ENCODE measurements around the gene TMOD3. TPM values are rescaled to one million over a fixed set of nuclear protein-coding genes. Genes with fewer than 3 reads are reported as not detected.
A peak's percentile ranks its signal among the peaks of the same experiment; 100 is the strongest.
"Not testable (repeated sequence)": the region's sequence is repeated elsewhere in the genome, so short reads cannot be mapped to it uniquely, and the experiment has no call there.

The TMOD3 gene
- total and polyA plus RNA-seq, 2 experiments from 2014 or later = 27.2 to 38.3 TPM

DNA sequence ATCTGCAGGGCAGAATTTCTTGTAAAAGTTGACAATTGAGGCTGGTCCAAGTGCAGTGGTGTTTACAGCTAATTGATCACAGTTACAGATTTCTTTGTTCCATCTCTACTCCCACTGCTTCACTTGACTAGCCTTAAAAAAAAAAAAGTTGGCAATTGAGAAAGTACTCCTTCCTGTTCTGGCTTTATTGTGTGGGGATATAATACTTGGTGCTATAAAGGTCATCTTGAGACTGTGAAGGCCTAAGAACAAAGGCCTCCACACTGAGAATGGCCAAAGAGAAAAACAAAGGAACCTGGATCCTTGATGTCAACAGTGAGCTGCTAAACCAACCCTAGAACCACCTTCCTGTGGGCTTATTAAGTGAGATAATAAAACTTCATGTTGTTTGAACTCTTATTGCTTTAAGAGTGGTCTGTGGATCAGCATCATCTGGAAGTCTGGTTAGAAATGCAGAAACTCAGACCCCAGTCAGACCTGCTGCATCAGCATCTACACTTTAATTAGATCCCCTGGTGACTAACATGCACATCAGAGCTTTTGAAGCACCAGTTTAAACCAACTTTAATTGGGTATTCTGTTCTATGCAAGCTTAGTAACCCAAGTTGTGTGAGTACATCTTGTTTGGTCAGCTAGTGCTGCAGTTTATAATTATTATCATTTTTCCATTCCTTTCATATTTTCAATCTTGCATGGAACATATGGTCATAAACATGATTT, 55.2 kb downstream of the TMOD3 start:
- Histone ChIP-seq H3K9me2 (replicated peaks; ENCODE audit: insufficient read depth) (no peaks in the 10 kb centered on the region), H3K4me3 (no peak overlapping the region), H3K9me3 (ENCODE audit: low read depth) (no peaks in the 10 kb centered on the region), H3K79me2 (peaks cover 38% of the 10 kb centered on the region), H3K4me1 (ENCODE audit: insufficient read depth) (peaks cover 4% of the 10 kb centered on the region), H3K27me3 (no peaks in the 10 kb centered on the region), H2AFZ (no peak overlapping the region), H3K36me3 (replicated peaks; ENCODE audit: insufficient read depth, low read depth) (no peaks in the 10 kb centered on the region), H4K20me1 (ENCODE audit: insufficient read depth, poor library complexity, severe bottlenecking) (peaks cover 7% of the 10 kb centered on the region), H3K4me2 (no peak overlapping the region), H3K27ac (no peak overlapping the region)
- TF ChIP-seq EZH2 (IDR thresholded peaks at IDR 0.05; ENCODE audit: borderline replicate concordance) (no peak), EZH2phosphoT487 (IDR thresholded peaks at IDR 0.05; ENCODE audit: low read depth, severe bottlenecking, unreplicated experiment) (no peak)
- DNase-seq (ENCODE audit: low spot score) = no peak

DNA sequence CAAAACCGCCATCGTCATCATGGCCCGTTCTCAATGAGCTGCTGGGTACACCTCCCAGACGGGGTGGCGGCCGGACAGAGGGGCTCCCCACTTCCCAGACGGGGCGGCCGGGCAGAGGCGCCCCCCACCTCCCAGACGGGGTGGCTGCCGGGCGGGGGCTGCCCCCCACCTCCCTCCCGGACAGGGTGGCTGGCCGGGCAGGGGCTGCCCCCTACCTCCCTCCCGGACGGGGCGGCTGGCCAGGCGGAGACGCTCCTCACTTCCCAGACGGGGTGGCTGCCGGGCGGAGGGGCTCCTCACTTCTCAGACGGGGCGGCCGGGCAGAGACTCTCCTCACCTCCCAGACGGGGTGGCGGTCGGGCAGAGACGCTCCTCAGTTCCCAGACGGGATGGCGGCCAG, 56.3 kb downstream of the TMOD3 start:
- H3K4me1 ChIP-seq (ENCODE audit: insufficient read depth); H3K9me2 ChIP-seq (replicated peaks; ENCODE audit: insufficient read depth); H3K27me3 ChIP-seq; H3K27ac ChIP-seq; H3K36me3 ChIP-seq (replicated peaks; ENCODE audit: insufficient read depth, low read depth); H3K4me2 ChIP-seq; DNase-seq (ENCODE audit: low spot score); H4K20me1 ChIP-seq (ENCODE audit: insufficient read depth, poor library complexity, severe bottlenecking); H3K9me3 ChIP-seq (ENCODE audit: low read depth); H3K4me3 ChIP-seq; H2AFZ ChIP-seq: not testable (repeated sequence)
- 100% methylated on average over 9 of the region's 32 CpGs for WGBS (ENCODE audit: low lambda C conversion rate, missing lambda C conversion rate)
- peaks cover 31% of the 10 kb centered on the region for H3K79me2 ChIP-seq

DNA sequence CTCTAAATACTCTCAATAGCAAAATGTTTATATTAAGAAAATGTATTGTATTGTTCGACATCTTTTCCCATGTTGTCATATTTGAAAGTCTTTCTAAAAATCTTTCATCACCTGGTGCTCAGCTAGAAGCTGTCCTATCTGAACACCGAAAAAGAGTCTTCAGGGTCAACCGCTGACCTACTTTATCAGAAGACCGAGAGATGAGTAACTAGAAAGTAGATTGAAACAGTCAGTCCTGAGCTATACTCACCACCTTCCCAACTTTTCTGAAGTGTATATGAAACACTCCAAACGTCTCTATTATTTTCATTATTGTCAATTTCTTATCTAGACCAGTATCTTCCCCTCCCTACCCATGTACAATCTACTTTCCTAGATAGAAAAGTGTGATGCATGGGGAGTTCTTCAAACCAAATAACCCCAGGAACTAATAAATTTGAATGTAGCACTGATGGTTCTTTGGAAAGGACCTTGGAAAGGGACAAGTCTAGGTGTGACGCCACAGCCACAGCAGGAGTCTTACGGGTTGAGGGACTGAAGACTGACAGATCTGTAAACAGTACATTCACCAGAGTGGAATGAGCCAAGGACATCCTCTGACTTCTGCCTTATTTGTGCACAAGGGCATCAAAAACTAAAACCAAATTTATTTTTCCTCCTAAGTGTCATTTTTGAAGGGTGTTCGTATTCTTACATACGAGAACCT, 58.6 kb downstream of the TMOD3 start:
- peaks cover 4% of the 10 kb centered on the region for H3K4me1 ChIP-seq (ENCODE audit: insufficient read depth)
- TF ChIP-seq EZH2 (IDR thresholded peaks at IDR 0.05; ENCODE audit: borderline replicate concordance) (no peak), EZH2phosphoT487 (IDR thresholded peaks at IDR 0.05; ENCODE audit: low read depth, severe bottlenecking, unreplicated experiment) (no peak)
- TF ChIP-seq, protein P1, sequence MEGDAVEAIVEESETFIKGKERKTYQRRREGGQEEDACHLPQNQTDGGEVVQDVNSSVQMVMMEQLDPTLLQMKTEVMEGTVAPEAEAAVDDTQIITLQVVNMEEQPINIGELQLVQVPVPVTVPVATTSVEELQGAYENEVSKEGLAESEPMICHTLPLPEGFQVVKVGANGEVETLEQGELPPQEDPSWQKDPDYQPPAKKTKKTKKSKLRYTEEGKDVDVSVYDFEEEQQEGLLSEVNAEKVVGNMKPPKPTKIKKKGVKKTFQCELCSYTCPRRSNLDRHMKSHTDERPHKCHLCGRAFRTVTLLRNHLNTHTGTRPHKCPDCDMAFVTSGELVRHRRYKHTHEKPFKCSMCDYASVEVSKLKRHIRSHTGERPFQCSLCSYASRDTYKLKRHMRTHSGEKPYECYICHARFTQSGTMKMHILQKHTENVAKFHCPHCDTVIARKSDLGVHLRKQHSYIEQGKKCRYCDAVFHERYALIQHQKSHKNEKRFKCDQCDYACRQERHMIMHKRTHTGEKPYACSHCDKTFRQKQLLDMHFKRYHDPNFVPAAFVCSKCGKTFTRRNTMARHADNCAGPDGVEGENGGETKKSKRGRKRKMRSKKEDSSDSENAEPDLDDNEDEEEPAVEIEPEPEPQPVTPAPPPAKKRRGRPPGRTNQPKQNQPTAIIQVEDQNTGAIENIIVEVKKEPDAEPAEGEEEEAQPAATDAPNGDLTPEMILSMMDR (IDR thresholded peaks at IDR 0.05; ENCODE audit: poor library complexity) = no peak
- no peak overlapping the region for H3K27ac ChIP-seq
- no peaks in the 10 kb centered on the region for H3K9me3 ChIP-seq (ENCODE audit: low read depth)
- DNase-seq (ENCODE audit: low spot score) = no peak
- 84% methylated on average over 9 of the region's 9 CpGs for WGBS (ENCODE audit: low lambda C conversion rate, missing lambda C conversion rate)
- H3K79me2 ChIP-seq = peaks cover 11% of the 10 kb centered on the region
- no peak overlapping the region for H3K4me2 ChIP-seq
- no peak overlapping the region for H3K4me3 ChIP-seq
- no peaks in the 10 kb centered on the region for H3K9me2 ChIP-seq (replicated peaks; ENCODE audit: insufficient read depth)
- H3K36me3 ChIP-seq (replicated peaks; ENCODE audit: insufficient read depth, low read depth) = no peaks in the 10 kb centered on the region
- H4K20me1 ChIP-seq (ENCODE audit: insufficient read depth, poor library complexity, severe bottlenecking) = peaks cover under 1% of the 10 kb centered on the region
- no peak overlapping the region for H2AFZ ChIP-seq
- no peaks in the 10 kb centered on the region for H3K27me3 ChIP-seq

DNA sequence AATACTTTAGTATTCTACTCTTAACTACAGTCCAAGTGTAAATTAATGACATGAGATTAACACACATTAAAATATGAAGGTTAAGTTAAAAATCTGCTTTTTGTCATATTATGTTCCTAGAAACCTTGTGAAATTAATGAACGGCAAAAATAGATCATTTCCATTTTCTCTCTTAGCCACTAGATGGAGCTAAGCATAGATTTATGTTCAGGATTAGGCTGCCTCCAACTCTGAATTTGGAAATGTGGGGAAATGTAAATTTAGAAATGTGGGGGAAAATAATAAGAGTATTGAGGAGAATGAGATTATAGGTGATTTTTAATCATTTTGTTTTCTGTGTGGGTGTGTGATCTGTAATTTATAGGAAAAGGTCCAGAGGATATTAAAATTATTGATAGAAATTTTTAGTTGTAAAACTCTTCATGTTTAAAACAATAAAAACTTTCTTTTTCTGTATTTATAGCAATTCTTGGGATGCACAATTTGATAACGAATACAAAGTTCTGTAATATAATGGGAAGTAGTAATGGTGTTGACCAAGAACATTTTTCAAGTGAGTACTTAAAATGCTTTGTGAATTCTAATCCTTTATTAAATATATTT, 59.2 kb downstream of the TMOD3 start:
- Histone ChIP-seq H3K79me2 (peaks cover 9% of the 10 kb centered on the region), H3K4me1 (ENCODE audit: insufficient read depth) (peaks cover 4% of the 10 kb centered on the region), H3K9me3 (ENCODE audit: low read depth) (no peaks in the 10 kb centered on the region), H3K27me3 (no peaks in the 10 kb centered on the region), H4K20me1 (ENCODE audit: insufficient read depth, poor library complexity, severe bottlenecking) (no peaks in the 10 kb centered on the region), H3K4me2 (no peak overlapping the region), H3K4me3 (no peak overlapping the region), H2AFZ (no peak overlapping the region), H3K9me2 (replicated peaks; ENCODE audit: insufficient read depth) (no peaks in the 10 kb centered on the region), H3K36me3 (replicated peaks; ENCODE audit: insufficient read depth, low read depth) (no peaks in the 10 kb centered on the region), H3K27ac (no peak overlapping the region)
- TF ChIP-seq EZH2phosphoT487 (IDR thresholded peaks at IDR 0.05; ENCODE audit: low read depth, severe bottlenecking, unreplicated experiment) (no peak), EZH2 (IDR thresholded peaks at IDR 0.05; ENCODE audit: borderline replicate concordance) (no peak)
- TF ChIP-seq, protein P1 (IDR thresholded peaks at IDR 0.05; ENCODE audit: poor library complexity) = peak; percentile 77
- WGBS (ENCODE audit: low lambda C conversion rate, missing lambda C conversion rate) = 50% methylated on average over 2 of the region's 2 CpGs
- peak; percentile 17 for DNase-seq (ENCODE audit: low spot score)
